Measurements from ENCODE around the gene MESD.
A peak's percentile ranks its signal among the peaks of the same experiment; 100 is the strongest.
"Not testable (repeated sequence)": the region's sequence is repeated elsewhere in the genome, so short reads cannot be mapped to it uniquely, and the experiment has no call there.

Gene MESD

GRCh38 chr15:80988148-80988796 lies 1.3 kb downstream of the MESD start:
- ATAC-seq = no peak

- no peak for ATAC-seq
Observed at GRCh38 chr15:80986487-80986886, 3.1 kb downstream of the MESD start.

- ATAC-seq = no peak
Observed at GRCh38 chr15:80985981-80986380, 3.6 kb downstream of the MESD start.

GRCh38 chr15:80984856-80985255 lies 4.8 kb downstream of the MESD start:
- ATAC-seq = no peak

GRCh38 chr15:80982839-80983238 lies 6.8 kb downstream of the MESD start:
- no peak for ATAC-seq

GRCh38 chr15:80982205-80982604 lies 7.4 kb downstream of the MESD start:
- ATAC-seq = no peak

GRCh38 chr15:80979538-80980200 lies 9.9 kb downstream of the MESD start:
- no peak for ATAC-seq

GRCh38 chr15:80978685-80979329 lies 10.8 kb downstream of the MESD start:
- no peak for ATAC-seq

- ATAC-seq = peak; percentile 49 to 60
Observed at GRCh38 chr15:80977627-80978036, 12.0 kb downstream of the MESD start.

GRCh38 chr15:80976851-80977250 lies 12.8 kb downstream of the MESD start:
- no peak for ATAC-seq

GRCh38 chr15:80974914-80975313 lies 14.7 kb downstream of the MESD start:
- no peak for ATAC-seq

GRCh38 chr15:80972276-80972675 lies 17.3 kb downstream of the MESD start:
- ATAC-seq = no peak

GRCh38 chr15:80971143-80971542 lies 18.5 kb downstream of the MESD start:
- no peak for ATAC-seq

- no peak for ATAC-seq
Observed at GRCh38 chr15:80970658-80971057, 19.0 kb downstream of the MESD start.

- peak; percentile 41 to 48 for ATAC-seq
Observed at GRCh38 chr15:80970018-80970657, 19.5 kb downstream of the MESD start.

- ATAC-seq = no peak
Observed at GRCh38 chr15:80969316-80969715, 20.3 kb downstream of the MESD start.

GRCh38 chr15:80967991-80968510 lies 21.6 kb downstream of the MESD start:
- no peak for ATAC-seq

- no peak for ATAC-seq
Observed at GRCh38 chr15:80967451-80967850, 22.2 kb downstream of the MESD start.

GRCh38 chr15:80966431-80967197 lies 23.0 kb downstream of the MESD start:
- ATAC-seq = no peak

GRCh38 chr15:80965454-80965853 lies 24.2 kb downstream of the MESD start:
- not testable (repeated sequence) for ATAC-seq

- ATAC-seq = no peak
Observed at GRCh38 chr15:80958818-80959495, 30.7 kb downstream of the MESD start.

- no peak for ATAC-seq
Observed at GRCh38 chr15:80957976-80958375, 31.6 kb downstream of the MESD start.
